HCT116 (cell line): Measurements from ENCODE around the gene PTPN13. TPM values are rescaled to one million over a fixed set of nuclear protein-coding genes. Genes with fewer than 3 reads are reported as not detected.

ENCODE experiments used
- ATAC-seq: fragments of 200-7000 bp; cut with Tn5 transposase; 2 replicates; pipeline ENCODE4 v1.9.1; 2020; ENCODE audit warnings: mild to moderate bottlenecking, moderate library complexity
- BruUV-seq: library from RNA; stranded (reverse); fragments of 400-500 nt; replicated peaks from 2 replicates; lab custom pipeline; 2021; lab: Mats Ljungman, UMichigan
- CTCF ChIA-PET: fragments of 300-600 bp; sonication (Branson Sonifier 250); formaldehyde crosslinking; loops from one replicate; lab custom pipeline; 2021; ENCODE audit warnings: antibody characterized with exemption; lab: Charles Lee
- POLR2A ChIA-PET: fragments of 300-600, 350-600 bp; sonication (Branson Sonifier 250); formaldehyde crosslinking; loops from one replicate; lab custom pipeline; 2021; ENCODE audit warnings: antibody characterized with exemption; lab: Charles Lee
- RAD21 ChIA-PET, 2 experiments: fragments of 300-600 bp; sonication (Branson Sonifier 250); formaldehyde crosslinking; loops; one replicate each; lab custom pipeline; 2023; ENCODE audit warnings: low total read pairs in 2 of 2; ENCODE audit not compliant: uncharacterized antibody in 2 of 2, unreplicated experiment in 2 of 2, low non-redundant PET in 1 of 2; lab: Charles Lee
- DNase-seq: peaks from one replicate; pipeline ENCODE4 v3.0.0-alpha.2; 2010; ENCODE audit warnings: low read depth, low spot score
- H2AFZ ChIP-seq: fragments of 200-600 bp; shearing (Covaris generic), sonication (generic); 2 replicates; pipeline ENCODE4 v1.6.1; 2017; ENCODE audit warnings: low read depth, mixed run types, mixed read lengths, antibody characterized with exemption, low read length; ENCODE audit not compliant: poor library complexity, severe bottlenecking
- H3K27ac ChIP-seq: 2 replicates; pipeline ENCODE4 v1.5.1; 2012; ENCODE audit warnings: low read depth, low read length
- H3K27me3 ChIP-seq: fragments of 200-600 bp; sonication (generic); 2 replicates; pipeline ENCODE4 v1.6.1; 2016; ENCODE audit warnings: mixed run types, low read length, mixed read lengths; ENCODE audit not compliant: insufficient read depth
- H3K36me3 ChIP-seq, 2 experiments: fragments of 200-500 bp in 1 of 2; fragments of 200-600 bp in 1 of 2; sonication (Bioruptor generic) in 1 of 2; sonication (generic) in 1 of 2; 2 replicates each; pipeline versions ENCODE4 v1.5.1 to v1.6.1; 2014 to 2016; ENCODE audit warnings: low read length in 2 of 2, inconsistent platforms in 1 of 2, mixed read lengths in 1 of 2, mixed run types in 1 of 2; ENCODE audit not compliant: insufficient read depth in 2 of 2, control insufficient read depth in 1 of 2
- H3K4me1 ChIP-seq, 2 experiments: fragments of 200-600 bp in 1 of 2; sonication (generic) in 1 of 2; 2 replicates each; pipeline versions ENCODE4 v1.5.1 to v1.6.1; 2012 to 2017; ENCODE audit warnings: low read length in 2 of 2, inconsistent platforms in 1 of 2, mild to moderate bottlenecking in 1 of 2, mixed read lengths in 1 of 2, mixed run types in 1 of 2, moderate library complexity in 1 of 2; ENCODE audit not compliant: insufficient read depth in 2 of 2, control insufficient read depth in 1 of 2
- H3K4me2 ChIP-seq: fragments of 200-600 bp; sonication (generic); 2 replicates; pipeline ENCODE4 v1.6.1; 2017; ENCODE audit warnings: mixed run types, low read length, mixed read lengths
- H3K4me3 ChIP-seq, 2 experiments: fragments of 200-600 bp in 1 of 2; sonication (generic) in 1 of 2; replicated peaks in 1 of 2; 2 replicates each; pipeline ENCODE4 v1.5.1; 2011 to 2016; ENCODE audit warnings: low read length in 2 of 2, control low read depth in 1 of 2, low read depth in 1 of 2, mild to moderate bottlenecking in 1 of 2, mixed read lengths in 1 of 2, mixed run types in 1 of 2
- H3K79me2 ChIP-seq: fragments of 200-600 bp; sonication (generic); 2 replicates; pipeline ENCODE4 v1.6.1; 2017; ENCODE audit warnings: mild to moderate bottlenecking, mixed run types, low read length, moderate library complexity, mixed read lengths; ENCODE audit not compliant: insufficient read depth
- H3K9ac ChIP-seq: fragments of 200-600 bp; sonication (generic); 2 replicates; pipeline ENCODE4 v1.6.1; 2016; ENCODE audit warnings: low read length, mixed read lengths
- H3K9me2 ChIP-seq: fragments of 200-600 bp; sonication (generic), shearing (Covaris generic); 2 replicates; pipeline ENCODE4 v1.6.1; 2017; ENCODE audit warnings: mixed run types, mild to moderate bottlenecking, moderate library complexity; ENCODE audit not compliant: insufficient read depth
- H3K9me3 ChIP-seq, 2 experiments: fragments of 200-500 bp in 1 of 2; fragments of 200-600 bp in 1 of 2; sonication (Bioruptor generic) in 1 of 2; sonication (generic) in 1 of 2; 2 replicates each; pipeline ENCODE4 v1.6.1; 2014 to 2017; ENCODE audit warnings: low read length in 2 of 2, mixed read lengths in 2 of 2, inconsistent platforms in 1 of 2, low read depth in 1 of 2, mild to moderate bottlenecking in 1 of 2, mixed run types in 1 of 2, moderate library complexity in 1 of 2; ENCODE audit not compliant: control insufficient read depth in 1 of 2, insufficient read depth in 1 of 2
- H4K20me1 ChIP-seq: fragments of 200-600 bp; sonication (generic), shearing (Covaris generic); 2 replicates; pipeline ENCODE4 v1.6.1; 2017; ENCODE audit warnings: mixed run types, mild to moderate bottlenecking, moderate library complexity; ENCODE audit not compliant: insufficient read depth
- ATF3 ChIP-seq: IDR thresholded peaks from 2 replicates; pipeline ENCODE4 v1.6.1; 2012
- CBX3 ChIP-seq: IDR thresholded peaks from 2 replicates; pipeline ENCODE4 v1.6.1; 2012; ENCODE audit warnings: low read depth
- EGR1 ChIP-seq: IDR thresholded peaks from 2 replicates; pipeline ENCODE4 v1.6.1; 2012; ENCODE audit warnings: low read depth
- EZH2 ChIP-seq: fragments of 200-600 bp; sonication (generic); IDR thresholded peaks from 2 replicates; pipeline ENCODE4 v1.6.1; 2017; ENCODE audit warnings: antibody characterized with exemption, mixed run types
- FOSL1 ChIP-seq: IDR thresholded peaks from 2 replicates; pipeline ENCODE4 v1.6.1; 2012; ENCODE audit warnings: low read depth
- JUND ChIP-seq: IDR thresholded peaks from 2 replicates; pipeline ENCODE4 v1.6.1; 2012
- MAX ChIP-seq: IDR thresholded peaks from 2 replicates; pipeline ENCODE4 v1.6.1; 2012
- POLR2A ChIP-seq: IDR thresholded peaks from 2 replicates; pipeline ENCODE4 v1.7.0; 2011; ENCODE audit warnings: borderline replicate concordance; ENCODE audit not compliant: insufficient read depth, insufficient read length; ENCODE audit errors: extremely low read depth
- RAD21 ChIP-seq: IDR thresholded peaks from 2 replicates; pipeline ENCODE4 v1.6.1; 2012; ENCODE audit warnings: low read depth, mild to moderate bottlenecking
- YY1 ChIP-seq: IDR thresholded peaks from 2 replicates; pipeline ENCODE4 v1.6.1; 2011; ENCODE audit warnings: low read length, low read depth, moderate library complexity, mild to moderate bottlenecking; ENCODE audit not compliant: insufficient replicate concordance; ENCODE audit errors: extremely low read depth
- ZBTB33 ChIP-seq: IDR thresholded peaks from 2 replicates; pipeline ENCODE4 v1.6.1; 2011; ENCODE audit warnings: mild to moderate bottlenecking, low read length, moderate library complexity; ENCODE audit not compliant: insufficient replicate concordance; ENCODE audit errors: extremely low read depth
- ZFX ChIP-seq: fragments of 450-650 bp; IDR thresholded peaks from 2 replicates; pipeline ENCODE4 v1.6.1; 2017
- ZNF274 ChIP-seq: fragments of 200-500 bp; sonication (Bioruptor generic); IDR thresholded peaks from 2 replicates; pipeline ENCODE4 v1.6.1; 2014; ENCODE audit warnings: mild to moderate bottlenecking, low read depth, low read length, inconsistent platforms
- intact Hi-C: fragments of 100-400 bp; cut with micrococcal nuclease; formaldehyde crosslinking; loops from 2 replicates; pipeline ENCODE4 v1.10.0; 2022
- total RNA-seq: library from RNA; stranded (reverse); gene quantifications from one replicate; pipeline ENCODE4 v1.2.1, GENCODE V29; 2021; ENCODE audit not compliant: unreplicated experiment

PTPN13 gene
- total RNA-seq, 1 experiment from 2014 or later = 14.6 TPM

- no peak for TF ChIP-seq RAD21
- TF ChIP-seq MAX = no peak
- no peak for TF ChIP-seq POLR2A
- no peak for TF ChIP-seq CBX3
- TF ChIP-seq EGR1 = no peak
- no peak for TF ChIP-seq EZH2
- TF ChIP-seq FOSL1 = no peak
- TF ChIP-seq YY1 = no peak
- no peak for TF ChIP-seq ATF3
- TF ChIP-seq ZNF274 = no peak
- TF ChIP-seq, all 23 proteins: peak for 0
- CTCF ChIA-PET = no interaction called here
- H3K9ac ChIP-seq = no peak overlapping the region
- no peaks in the 10 kb centered on the region for H3K4me1 ChIP-seq
- H3K27me3 ChIP-seq = no peaks in the 10 kb centered on the region
- H3K79me2 ChIP-seq = no peaks in the 10 kb centered on the region
- H2AFZ ChIP-seq = no peak overlapping the region
- POLR2A ChIA-PET = no interaction called here
- H3K4me3 ChIP-seq = no peak overlapping the region
- intact Hi-C loops = no loop called here
- no peak overlapping the region for H3K27ac ChIP-seq
- H3K9me3 ChIP-seq = no peaks in the 10 kb centered on the region
- H4K20me1 ChIP-seq = no peaks in the 10 kb centered on the region
- DNase-seq = no peak
- ATAC-seq = no peak
- no TSS peak for BruUV-seq
- H3K36me3 ChIP-seq = no peaks in the 10 kb centered on the region
- RAD21 ChIA-PET = no interaction called here
- no peak overlapping the region for H3K4me2 ChIP-seq
- H3K9me2 ChIP-seq = no peaks in the 10 kb centered on the region
Measured at GRCh38 chr4:86611757-86612156, 17.6 kb downstream of the PTPN13 start.

- H3K9me3 ChIP-seq = no peaks in the 10 kb centered on the region
- no peak overlapping the region for H2AFZ ChIP-seq
- ChIA-PET POLR2A (interaction anchor here (0.7 kb wide), 1 partner anchor 1730 kb away, joined by 3 read pairs; no protein-coding TSS in a partner anchor), CTCF (no interaction called here), RAD21 (no interaction called here)
- no peak overlapping the region for H3K4me2 ChIP-seq
- no peaks in the 10 kb centered on the region for H3K27me3 ChIP-seq
- no peaks in the 10 kb centered on the region for H3K4me1 ChIP-seq
- no peaks in the 10 kb centered on the region for H3K36me3 ChIP-seq
- ATAC-seq (no peak), DNase-seq (no peak)
- H3K4me3 ChIP-seq = no peak overlapping the region
- no TSS peak for BruUV-seq
- H3K27ac ChIP-seq = no peak overlapping the region
- TF ChIP-seq RAD21 (no peak), JUND (no peak), YY1 (no peak), ZFX (no peak), ZBTB33 (no peak)
- no peaks in the 10 kb centered on the region for H3K9me2 ChIP-seq
- no peaks in the 10 kb centered on the region for H3K79me2 ChIP-seq
- H4K20me1 ChIP-seq = no peaks in the 10 kb centered on the region
- intact Hi-C loops = no loop called here
- H3K9ac ChIP-seq = no peak overlapping the region
Measured at GRCh38 chr4:86613734-86614133, 19.6 kb downstream of the PTPN13 start.
